Glutamatergic neuron (in vitro differentiated cells): ENCODE results near the gene SMYD2. TPM values are rescaled to one million over a fixed set of nuclear protein-coding genes. Genes with fewer than 3 reads are reported as not detected.
"Not testable (repeated sequence)": the region's sequence is repeated elsewhere in the genome, so short reads cannot be mapped to it uniquely, and the experiment has no call there.

ENCODE experiments used
- DNase-seq: peaks from one replicate; pipeline ENCODE4 v3.0.0; 2022
- H3K27ac Mint-ChIP-seq: one replicate; pipeline ENCODE4 v1.8.0; 2020; ENCODE audit warnings: mild to moderate bottlenecking, mixed read lengths, inconsistent platforms; ENCODE audit not compliant: unreplicated experiment
- H3K27me3 Mint-ChIP-seq: one replicate; pipeline ENCODE4 v1.8.0; 2020; ENCODE audit warnings: mild to moderate bottlenecking, moderate library complexity, mixed read lengths, inconsistent platforms; ENCODE audit not compliant: unreplicated experiment
- H3K36me3 Mint-ChIP-seq: one replicate; pipeline ENCODE4 v1.8.0; 2020; ENCODE audit warnings: mild to moderate bottlenecking, mixed read lengths, inconsistent platforms; ENCODE audit not compliant: unreplicated experiment
- H3K4me1 Mint-ChIP-seq: one replicate; pipeline ENCODE4 v1.8.0; 2020; ENCODE audit warnings: mild to moderate bottlenecking, low read depth, mixed read lengths, inconsistent platforms; ENCODE audit not compliant: unreplicated experiment
- H3K4me3 Mint-ChIP-seq: one replicate; pipeline ENCODE4 v1.8.0; 2020; ENCODE audit warnings: mild to moderate bottlenecking, mixed read lengths, inconsistent platforms; ENCODE audit not compliant: unreplicated experiment
- H3K9me3 Mint-ChIP-seq: one replicate; pipeline ENCODE4 v1.8.0; 2020; ENCODE audit warnings: mild to moderate bottlenecking, moderate library complexity, mixed read lengths, inconsistent platforms; ENCODE audit not compliant: unreplicated experiment
- total RNA-seq: library from RNA; stranded (reverse); fragmentation: NEBNext Ultra II Directional; extraction: Animal tissue kit (Norgen Biotek cat#: 25700); gene quantifications from one replicate; pipeline ENCODE4 v1.2.1, GENCODE V29; 2021; ENCODE audit not compliant: unreplicated experiment
- TF ChIP-seq, protein P1 (sequence below): fragments of 200-600 bp; sonication (generic); IDR thresholded peaks from one replicate; pipeline ENCODE4 v1.5.0; 2021; ENCODE audit not compliant: partially characterized antibody, unreplicated experiment

Gene SMYD2
- total RNA-seq, 1 donor from 2014 or later: 26.0 TPM

DNA sequence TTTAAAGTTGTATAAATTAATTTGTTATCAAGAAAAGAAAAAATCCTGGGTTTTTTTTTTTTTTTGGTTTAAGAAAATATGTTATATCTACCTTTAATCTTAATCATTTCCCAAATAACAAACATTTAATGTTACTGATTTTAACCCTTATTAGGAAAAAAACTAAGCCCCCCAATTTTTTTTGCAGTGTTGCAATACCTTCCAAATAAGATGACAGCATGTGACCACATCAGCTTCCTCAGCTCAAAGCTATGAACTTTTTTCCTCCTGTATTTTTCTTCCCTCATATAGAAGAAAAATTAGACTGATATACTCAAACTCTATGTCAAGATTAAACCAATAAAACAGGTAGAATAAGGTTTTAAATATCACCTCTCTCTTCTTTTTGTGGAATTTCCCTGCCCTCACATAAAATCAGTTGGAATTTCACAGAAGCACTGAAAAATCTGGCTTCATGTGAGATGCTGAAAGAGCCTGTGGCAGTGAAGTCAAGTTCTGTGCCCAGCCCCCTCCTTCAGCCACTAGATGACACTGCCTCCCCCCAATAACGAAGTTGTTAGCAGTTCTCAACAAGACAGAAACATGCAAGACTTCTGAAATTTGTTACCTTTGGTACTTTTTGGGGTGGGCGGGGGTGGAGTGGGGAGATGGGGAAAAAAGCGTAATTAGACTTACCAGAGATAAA, 9.6 kb upstream of the SMYD2 start:
- H3K27ac Mint-ChIP-seq: no peak overlapping the region
- no peaks in the 10 kb centered on the region for H3K4me1 Mint-ChIP-seq
- H3K36me3 Mint-ChIP-seq: no peaks in the 10 kb centered on the region
- no peaks in the 10 kb centered on the region for H3K27me3 Mint-ChIP-seq
- TF ChIP-seq, protein P1, sequence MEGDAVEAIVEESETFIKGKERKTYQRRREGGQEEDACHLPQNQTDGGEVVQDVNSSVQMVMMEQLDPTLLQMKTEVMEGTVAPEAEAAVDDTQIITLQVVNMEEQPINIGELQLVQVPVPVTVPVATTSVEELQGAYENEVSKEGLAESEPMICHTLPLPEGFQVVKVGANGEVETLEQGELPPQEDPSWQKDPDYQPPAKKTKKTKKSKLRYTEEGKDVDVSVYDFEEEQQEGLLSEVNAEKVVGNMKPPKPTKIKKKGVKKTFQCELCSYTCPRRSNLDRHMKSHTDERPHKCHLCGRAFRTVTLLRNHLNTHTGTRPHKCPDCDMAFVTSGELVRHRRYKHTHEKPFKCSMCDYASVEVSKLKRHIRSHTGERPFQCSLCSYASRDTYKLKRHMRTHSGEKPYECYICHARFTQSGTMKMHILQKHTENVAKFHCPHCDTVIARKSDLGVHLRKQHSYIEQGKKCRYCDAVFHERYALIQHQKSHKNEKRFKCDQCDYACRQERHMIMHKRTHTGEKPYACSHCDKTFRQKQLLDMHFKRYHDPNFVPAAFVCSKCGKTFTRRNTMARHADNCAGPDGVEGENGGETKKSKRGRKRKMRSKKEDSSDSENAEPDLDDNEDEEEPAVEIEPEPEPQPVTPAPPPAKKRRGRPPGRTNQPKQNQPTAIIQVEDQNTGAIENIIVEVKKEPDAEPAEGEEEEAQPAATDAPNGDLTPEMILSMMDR: no peak
- no peak for DNase-seq
- no peak overlapping the region for H3K4me3 Mint-ChIP-seq
- H3K9me3 Mint-ChIP-seq: peaks cover 2% of the 10 kb centered on the region

DNA sequence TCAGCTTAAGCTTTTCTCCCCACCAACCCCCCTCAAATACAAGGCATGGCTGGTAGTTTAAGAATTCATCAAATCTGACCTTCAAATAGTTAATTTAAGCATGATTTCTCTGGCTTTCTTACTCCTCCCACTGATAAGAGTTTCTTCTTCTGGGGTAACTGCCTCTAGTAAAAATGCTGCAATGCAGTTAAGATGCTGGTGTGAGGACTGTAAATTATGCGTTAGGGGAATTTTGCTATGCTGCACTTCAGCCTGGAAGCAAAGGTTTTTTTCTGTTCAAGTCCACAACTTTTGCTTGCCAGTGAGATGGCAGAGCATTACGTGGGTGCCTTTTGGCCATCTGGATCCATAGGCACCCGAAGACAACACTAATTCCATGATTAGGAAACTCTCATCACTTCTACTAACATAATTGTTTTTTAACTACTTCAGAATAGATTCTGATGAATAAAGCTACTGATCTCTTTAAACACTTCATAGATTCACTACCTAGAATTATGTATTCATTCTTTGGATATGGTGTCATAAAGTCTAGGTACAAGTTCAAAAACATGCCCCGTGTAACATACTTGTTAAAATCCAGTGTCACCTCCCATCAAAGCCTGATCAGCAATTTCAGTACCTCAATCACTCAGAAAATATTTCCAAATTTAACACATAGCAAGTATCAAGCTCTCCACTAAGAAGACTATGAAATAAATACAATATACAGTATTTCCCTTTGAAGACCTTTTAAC, 8.8 kb upstream of the SMYD2 start:
- no peak overlapping the region for H3K4me3 Mint-ChIP-seq
- no peak for DNase-seq
- no peak overlapping the region for H3K27ac Mint-ChIP-seq
- TF ChIP-seq, protein P1: no peak
- no peaks in the 10 kb centered on the region for H3K36me3 Mint-ChIP-seq
- peaks cover 2% of the 10 kb centered on the region for H3K9me3 Mint-ChIP-seq
- H3K27me3 Mint-ChIP-seq: peaks cover 3% of the 10 kb centered on the region
- H3K4me1 Mint-ChIP-seq: no peaks in the 10 kb centered on the region

DNA sequence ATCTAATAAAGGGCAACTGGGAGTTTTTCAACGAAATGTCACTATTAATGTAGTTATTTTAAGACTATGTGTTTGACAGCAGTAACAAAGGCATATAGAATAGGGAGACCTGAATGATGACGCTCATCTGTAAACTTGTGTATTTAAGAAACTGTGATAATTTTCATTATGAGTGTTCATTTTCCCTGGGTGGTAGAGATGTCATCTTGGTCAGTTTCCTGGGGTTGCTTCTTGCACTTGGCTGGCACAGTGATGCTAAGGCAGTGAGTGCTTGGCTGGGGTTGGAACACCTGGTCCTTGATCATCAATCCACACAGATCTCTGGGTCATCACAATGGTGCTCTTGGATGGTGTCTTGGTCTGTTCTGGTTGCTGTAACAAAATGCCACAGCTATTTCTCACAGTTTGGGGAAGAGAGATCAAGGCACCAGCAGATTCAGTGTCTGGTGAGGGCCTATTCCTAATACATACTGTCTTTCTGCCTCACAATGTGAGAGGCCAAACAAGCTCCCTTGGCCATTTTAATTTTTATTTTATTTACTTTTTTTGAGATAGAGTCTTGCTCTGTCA, 7.9 kb upstream of the SMYD2 start:
- H3K4me3 Mint-ChIP-seq: no peak overlapping the region
- no peak for DNase-seq

DNA sequence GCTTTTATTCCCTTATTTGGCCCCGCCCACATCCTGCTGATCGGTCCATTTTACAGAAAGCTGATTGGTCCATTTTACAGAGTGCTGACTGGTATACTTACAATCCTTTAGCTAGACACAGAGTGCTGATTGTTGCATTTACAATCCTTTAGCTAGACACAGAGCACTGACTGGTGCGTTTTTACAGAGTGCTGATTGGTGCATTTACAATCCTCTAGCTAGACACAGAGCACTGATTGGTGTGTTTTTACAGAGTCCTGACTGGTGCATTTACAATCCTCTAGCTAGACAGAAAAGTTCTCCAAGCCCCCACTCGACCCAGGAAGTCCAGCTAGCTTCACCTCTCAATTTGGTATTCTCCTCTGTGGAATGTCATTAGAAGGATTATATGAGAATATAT, 5.3 kb upstream of the SMYD2 start:
- not testable (repeated sequence) for DNase-seq, H3K4me1 Mint-ChIP-seq, H3K27me3 Mint-ChIP-seq, H3K27ac Mint-ChIP-seq, H3K4me3 Mint-ChIP-seq, H3K9me3 Mint-ChIP-seq, H3K36me3 Mint-ChIP-seq

More for the DNA sequence above, 7.9 kb upstream of the SMYD2 start:
- Mint-ChIP-seq H3K27ac (no peak overlapping the region), H3K9me3 (peaks cover 2% of the 10 kb centered on the region), H3K4me1 (no peaks in the 10 kb centered on the region), H3K36me3 (no peaks in the 10 kb centered on the region), H3K27me3 (peaks cover 3% of the 10 kb centered on the region)
- TF ChIP-seq, protein P1: no peak

DNA sequence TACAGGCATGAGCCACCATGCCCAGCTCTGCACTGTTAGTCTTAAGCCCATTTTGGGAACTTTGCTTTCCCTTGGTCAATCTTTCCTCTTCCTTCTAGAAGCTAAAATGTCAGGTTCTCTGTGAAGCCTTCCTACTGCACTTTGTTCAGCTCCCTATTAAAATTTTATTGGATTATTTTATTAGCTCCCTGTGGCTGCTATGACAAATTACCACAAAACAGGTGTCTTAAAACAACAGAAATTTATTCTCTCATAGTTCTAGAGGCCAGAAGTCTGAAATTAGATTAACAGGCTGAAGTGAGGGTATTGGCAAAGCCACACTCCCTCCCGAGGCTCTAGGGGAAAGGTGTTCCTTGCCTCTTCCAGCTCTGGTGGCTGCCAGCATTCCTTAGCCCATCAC, 4.2 kb upstream of the SMYD2 start:
- TF ChIP-seq, protein P1: no peak
- peaks cover 6% of the 10 kb centered on the region for H3K27me3 Mint-ChIP-seq
- DNase-seq: no peak
- H3K9me3 Mint-ChIP-seq: peaks cover 8% of the 10 kb centered on the region
- peaks cover 5% of the 10 kb centered on the region for H3K36me3 Mint-ChIP-seq
- H3K27ac Mint-ChIP-seq: no peak overlapping the region
- no peak overlapping the region for H3K4me3 Mint-ChIP-seq
- peaks cover 3% of the 10 kb centered on the region for H3K4me1 Mint-ChIP-seq
